ENCODE measurements around the gene CD83. TPM values are rescaled to one million over a fixed set of nuclear protein-coding genes. Genes with fewer than 3 reads are reported as not detected.

Gene CD83
- total and polyA plus RNA-seq, 2 of the 4 experiments (the other 2 are of a cell fraction) = 2.0 to 2.5 TPM

DNA sequence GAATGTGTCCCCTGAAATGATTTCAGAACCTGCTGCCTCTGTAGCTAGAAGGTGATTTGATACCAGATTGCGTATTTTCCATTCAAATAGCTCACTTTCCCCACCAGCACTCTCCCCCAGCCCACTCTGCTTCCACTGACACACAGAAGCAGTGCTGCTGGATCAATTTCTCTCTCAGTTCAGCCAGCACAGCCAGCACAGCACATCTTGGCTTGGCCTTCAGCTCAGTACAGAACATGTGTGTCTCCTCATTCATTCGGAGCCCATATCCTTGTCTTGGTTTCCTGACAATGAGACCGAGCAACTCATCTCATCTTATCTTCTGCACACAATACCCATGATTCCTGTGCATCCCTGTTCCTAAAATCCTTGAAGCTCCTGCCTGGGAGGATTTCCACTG, 33.8 kb upstream of the CD83 start:
- Histone ChIP-seq H2BK15ac (ENCODE audit: low read depth, low read length) (no peak overlapping the region), H4K5ac (ENCODE audit: low read depth, low read length) (no peak overlapping the region), H2AK9ac (replicated peaks; ENCODE audit: low read depth, low read length, poor library complexity) (no peak overlapping the region), H2BK5ac (ENCODE audit: low read depth, low read length, poor library complexity, severe bottlenecking) (no peak overlapping the region), H4K8ac (ENCODE audit: low read depth in 2 of 2, low read length in 2 of 2) (no peak overlapping the region), H3K9me1 (ENCODE audit: insufficient read depth, low read length) (no peaks in the 10 kb centered on the region), H3K4me1 (ENCODE audit: control insufficient read depth, insufficient read depth, low read length) (no peaks in the 10 kb centered on the region), H2AK5ac (ENCODE audit: low read depth, low read length) (no peak overlapping the region), H3K36me3 (ENCODE audit: control insufficient read depth, insufficient read depth, low read length) (no peaks in the 10 kb centered on the region), H3K4me3 (ENCODE audit: insufficient read depth, low read depth, low read length) (no peak overlapping the region), H3K4me2 (ENCODE audit: low read depth, low read length) (no peak overlapping the region), H3K18ac (ENCODE audit: low read depth, low read length) (no peak overlapping the region), H3K4ac (ENCODE audit: low read depth, low read length) (no peak overlapping the region), H2BK120ac (ENCODE audit: low read depth, low read length) (no peak overlapping the region), H3K23ac (ENCODE audit: low read depth, low read length) (no peak overlapping the region), H4K20me1 (ENCODE audit: insufficient read depth, low read length) (no peaks in the 10 kb centered on the region), H2BK20ac (ENCODE audit: low read depth, low read length) (no peak overlapping the region), H4K91ac (ENCODE audit: insufficient read depth, low read depth, low read length) (no peak overlapping the region), H2AFZ (replicated peaks; ENCODE audit: low read length, poor library complexity) (no peak overlapping the region), H3K9ac (ENCODE audit: low read depth, low read length) (no peak overlapping the region), H3K14ac (replicated peaks; ENCODE audit: low read depth, low read length) (no peak overlapping the region), H3K27ac (ENCODE audit: insufficient read depth, low read length) (no peak overlapping the region), H3K27me3 (ENCODE audit: control insufficient read depth, insufficient read depth, low read length) (peaks cover 23% of the 10 kb centered on the region), H3K56ac (ENCODE audit: extremely low read depth, insufficient read depth, low read length) (no peak overlapping the region), H3K79me1 (ENCODE audit: low read depth in 1 of 2, low read length in 2 of 2) (no peaks in the 10 kb centered on the region), H3K9me3 (ENCODE audit: control insufficient read depth, insufficient read depth, low read length) (no peaks in the 10 kb centered on the region)
- no peak for TF ChIP-seq RCOR1 (IDR thresholded peaks at IDR 0.05; ENCODE audit: insufficient replicate concordance, low read length)
- TF ChIP-seq RAD21 (IDR thresholded peaks at IDR 0.05; ENCODE audit: low read length) = no peak
- no peak for TF ChIP-seq BHLHE40 (IDR thresholded peaks at IDR 0.05; ENCODE audit: low read depth, low read length)
- no peak for TF ChIP-seq MAZ (IDR thresholded peaks at IDR 0.05; ENCODE audit: borderline replicate concordance, low read depth, low read length)
- TF ChIP-seq, protein P1, sequence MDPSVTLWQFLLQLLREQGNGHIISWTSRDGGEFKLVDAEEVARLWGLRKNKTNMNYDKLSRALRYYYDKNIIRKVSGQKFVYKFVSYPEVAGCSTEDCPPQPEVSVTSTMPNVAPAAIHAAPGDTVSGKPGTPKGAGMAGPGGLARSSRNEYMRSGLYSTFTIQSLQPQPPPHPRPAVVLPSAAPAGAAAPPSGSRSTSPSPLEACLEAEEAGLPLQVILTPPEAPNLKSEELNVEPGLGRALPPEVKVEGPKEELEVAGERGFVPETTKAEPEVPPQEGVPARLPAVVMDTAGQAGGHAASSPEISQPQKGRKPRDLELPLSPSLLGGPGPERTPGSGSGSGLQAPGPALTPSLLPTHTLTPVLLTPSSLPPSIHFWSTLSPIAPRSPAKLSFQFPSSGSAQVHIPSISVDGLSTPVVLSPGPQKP (IDR thresholded peaks at IDR 0.05; ENCODE audit: borderline replicate concordance, low read depth, low read length) = no peak
- TF ChIP-seq FOS (IDR thresholded peaks at IDR 0.05; ENCODE audit: low read depth, low read length) = no peak
- no peak for TF ChIP-seq MAFK (IDR thresholded peaks at IDR 0.05; ENCODE audit: low read depth, low read length)
- DNase-seq (no peak), ATAC-seq (ENCODE audit: low read depth) (no peak)
- no TSS peak for BruUV-seq (replicated peaks)
- intact Hi-C loops (cut with micrococcal nuclease) = no loop called here
- in situ Hi-C loops (cut with MboI; ENCODE audit: low sequenced_read_pairs) = no loop called here
- dilution Hi-C loops (cut with HindIII; ENCODE audit: low sequenced_read_pairs, unreplicated experiment) = no loop called here
- WGBS, 2 experiments (ENCODE audit: extremely low coverage in 2 of 2, insufficient read length in 1 of 2) = 40% methylated on average over 1 of the region's 3 CpGs; no CpG with 5 or more reads in 1 of the 2 experiments
- ChIA-PET CTCF (interaction anchor here (0.7 kb wide), 1 partner anchor 17 kb away, joined by 3 read pairs; no protein-coding TSS in a partner anchor), POLR2A (ENCODE audit: unreplicated experiment) (no interaction called here)

All from IMR-90 (cell line).